Measurements from ENCODE around the gene FCHO1. TPM values are rescaled to one million over a fixed set of nuclear protein-coding genes. Genes with fewer than 3 reads are reported as not detected.

Gene FCHO1
- 1.6 and 2.0 TPM in 2 replicates for total RNA-seq

GRCh38 chr19:17751103-17751911, at the start of gene FCHO1:
TSS of gene FCHO1 (plus strand) at chr19:17751477. CDS start at chr19:17755165, 3,688 bp downstream.

GRCh38 chr19:17718947-17719711, 32.1 kb upstream of the FCHO1 start, which contains the start of gene MAP1S:
TSS of gene MAP1S (plus strand) at chr19:17719480. CDS start at chr19:17719503, 23 bp downstream.

GRCh38 chr19:17794731-17795494, 43.6 kb downstream of the FCHO1 start, which contains the start of gene B3GNT3:
TSS of gene B3GNT3 (plus strand) at chr19:17795138. CDS start at chr19:17807808, 12,670 bp downstream.

GRCh38 chr19:17821190-17821589, 69.9 kb downstream of the FCHO1 start, which contains the start of gene INSL3:
TSS of gene INSL3 (minus strand) at chr19:17821519. CDS start at chr19:17821506, 13 bp downstream.

Other genes starting within 250 kb of the FCHO1 start
- 99.3 and 118 TPM in 2 replicates for gene PGLS, start 239.8 kb upstream of the FCHO1 start, total RNA-seq
- gene COLGALT1, start 195.8 kb upstream of the FCHO1 start, total RNA-seq: 57.7 and 155 TPM in 2 replicates
- 0.11 and 0.39 TPM in 2 replicates for gene UNC13A, start 63.1 kb upstream of the FCHO1 start, total RNA-seq
- 14.1 and 16.2 TPM in 2 replicates for gene MAP1S, start 32.0 kb upstream of the FCHO1 start, total RNA-seq
- 7.1 and 10.4 TPM in 2 replicates for gene B3GNT3, start 43.7 kb downstream of the FCHO1 start, total RNA-seq
- gene INSL3, start 70.0 kb downstream of the FCHO1 start, total RNA-seq: 0.22 TPM in 1 of 2 replicates, not detected in the other
- gene JAK3, start 96.5 kb downstream of the FCHO1 start, total RNA-seq: 6.0 and 10.6 TPM in 2 replicates
- gene RPL18A, start 108.4 kb downstream of the FCHO1 start, total RNA-seq: 1,286 and 1,916 TPM in 2 replicates
- gene SLC5A5, start 120.5 kb downstream of the FCHO1 start, total RNA-seq: under 0.01 TPM in 1 of 2 replicates, not detected in the other
- gene CCDC124, start 181.5 kb downstream of the FCHO1 start, total RNA-seq: 16.9 and 44.1 TPM in 2 replicates
- not detected in 2 replicates for gene KCNN1, start 215.6 kb downstream of the FCHO1 start, total RNA-seq

All from placental epithelial cell (primary cell).